Activated CD4-positive, alpha-beta T cell treated with anti-CD3 and anti-CD28 coated beads, Interleukin-10, Interleukin-2, amounts not matched to agents 100 ng/mL and 50 ng/mL, durations not matched to agents 16 hours and 8 hours (primary cell): Measurements from ENCODE around the gene TTLL4.

Experiments used
- DNase-seq: peaks from one replicate; pipeline ENCODE4 v3.0.0-alpha.2; 2020

TTLL4 gene, protein sequence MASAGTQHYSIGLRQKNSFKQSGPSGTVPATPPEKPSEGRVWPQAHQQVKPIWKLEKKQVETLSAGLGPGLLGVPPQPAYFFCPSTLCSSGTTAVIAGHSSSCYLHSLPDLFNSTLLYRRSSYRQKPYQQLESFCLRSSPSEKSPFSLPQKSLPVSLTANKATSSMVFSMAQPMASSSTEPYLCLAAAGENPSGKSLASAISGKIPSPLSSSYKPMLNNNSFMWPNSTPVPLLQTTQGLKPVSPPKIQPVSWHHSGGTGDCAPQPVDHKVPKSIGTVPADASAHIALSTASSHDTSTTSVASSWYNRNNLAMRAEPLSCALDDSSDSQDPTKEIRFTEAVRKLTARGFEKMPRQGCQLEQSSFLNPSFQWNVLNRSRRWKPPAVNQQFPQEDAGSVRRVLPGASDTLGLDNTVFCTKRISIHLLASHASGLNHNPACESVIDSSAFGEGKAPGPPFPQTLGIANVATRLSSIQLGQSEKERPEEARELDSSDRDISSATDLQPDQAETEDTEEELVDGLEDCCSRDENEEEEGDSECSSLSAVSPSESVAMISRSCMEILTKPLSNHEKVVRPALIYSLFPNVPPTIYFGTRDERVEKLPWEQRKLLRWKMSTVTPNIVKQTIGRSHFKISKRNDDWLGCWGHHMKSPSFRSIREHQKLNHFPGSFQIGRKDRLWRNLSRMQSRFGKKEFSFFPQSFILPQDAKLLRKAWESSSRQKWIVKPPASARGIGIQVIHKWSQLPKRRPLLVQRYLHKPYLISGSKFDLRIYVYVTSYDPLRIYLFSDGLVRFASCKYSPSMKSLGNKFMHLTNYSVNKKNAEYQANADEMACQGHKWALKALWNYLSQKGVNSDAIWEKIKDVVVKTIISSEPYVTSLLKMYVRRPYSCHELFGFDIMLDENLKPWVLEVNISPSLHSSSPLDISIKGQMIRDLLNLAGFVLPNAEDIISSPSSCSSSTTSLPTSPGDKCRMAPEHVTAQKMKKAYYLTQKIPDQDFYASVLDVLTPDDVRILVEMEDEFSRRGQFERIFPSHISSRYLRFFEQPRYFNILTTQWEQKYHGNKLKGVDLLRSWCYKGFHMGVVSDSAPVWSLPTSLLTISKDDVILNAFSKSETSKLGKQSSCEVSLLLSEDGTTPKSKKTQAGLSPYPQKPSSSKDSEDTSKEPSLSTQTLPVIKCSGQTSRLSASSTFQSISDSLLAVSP

DNA sequence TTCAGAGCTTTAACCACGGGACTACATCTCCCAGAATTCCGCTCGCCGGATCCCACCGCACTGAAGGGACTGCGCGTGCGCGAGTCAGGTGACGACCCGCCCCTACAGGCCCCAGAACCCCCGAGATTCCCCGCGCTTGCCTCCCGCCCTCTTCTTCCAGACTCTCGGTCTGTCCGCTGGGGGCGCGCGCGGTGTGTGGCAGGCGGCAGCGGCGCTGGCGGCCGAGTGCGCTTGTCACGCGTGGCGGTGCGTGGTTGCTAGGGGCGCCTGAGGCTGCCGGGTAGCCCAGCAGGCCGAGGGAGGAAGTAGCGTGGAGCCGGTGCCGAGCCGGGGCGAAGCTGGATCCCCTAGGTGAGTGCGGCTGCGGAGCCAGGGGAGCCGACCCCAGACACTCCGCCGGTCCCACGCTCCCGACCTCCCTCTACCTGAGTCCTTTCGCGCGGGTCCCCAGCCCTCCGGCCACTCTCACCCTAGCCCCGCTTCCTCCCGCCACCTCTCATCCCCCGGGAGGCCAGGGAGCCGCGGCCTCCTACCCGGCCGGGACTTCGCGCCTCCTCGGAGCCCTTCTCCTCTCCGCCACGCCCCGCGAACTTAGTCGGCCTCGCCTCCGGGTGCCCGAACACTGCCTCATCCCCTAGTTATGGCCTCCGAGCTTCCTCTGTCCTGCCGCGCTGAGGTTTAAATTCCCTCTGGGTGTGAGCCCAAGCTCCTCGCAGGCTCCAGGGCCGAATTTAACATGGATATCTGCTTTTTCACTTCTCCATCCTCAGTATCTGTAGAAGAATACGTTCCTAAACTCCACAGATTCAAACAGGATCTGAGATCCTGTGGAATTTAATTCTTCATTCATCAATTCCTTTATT is at the start of gene TTLL4:
Gene TTLL4, plus strand, starts transcription at position 149 of the 863 bp plus-strand sequence. CDS start 26,842 bp downstream, outside the sequence.
- peak; percentile 99 for DNase-seq

GRCh38 chr2:218662377-218662776 is 48.3 kb upstream of the TTLL4 start:
- DNase-seq: no peak

DNA sequence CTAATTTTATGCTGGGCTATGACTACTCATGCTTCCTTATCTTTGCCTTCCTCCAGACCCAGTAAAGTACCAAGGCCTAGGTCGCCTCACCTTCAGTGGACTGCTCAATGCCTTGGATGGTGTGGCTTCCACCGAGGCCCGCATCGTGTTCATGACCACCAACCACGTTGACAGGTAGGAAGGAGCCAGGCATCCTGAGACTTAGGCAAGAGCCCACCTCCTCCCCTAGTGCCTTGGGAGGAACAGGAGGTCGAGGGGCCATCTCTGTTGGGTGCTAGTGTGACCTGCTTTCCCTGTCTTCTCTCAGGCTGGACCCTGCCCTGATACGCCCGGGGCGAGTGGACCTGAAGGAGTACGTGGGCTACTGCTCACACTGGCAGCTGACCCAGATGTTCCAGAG is 47.8 kb upstream of the TTLL4 start:
- DNase-seq: no peak

DNA sequence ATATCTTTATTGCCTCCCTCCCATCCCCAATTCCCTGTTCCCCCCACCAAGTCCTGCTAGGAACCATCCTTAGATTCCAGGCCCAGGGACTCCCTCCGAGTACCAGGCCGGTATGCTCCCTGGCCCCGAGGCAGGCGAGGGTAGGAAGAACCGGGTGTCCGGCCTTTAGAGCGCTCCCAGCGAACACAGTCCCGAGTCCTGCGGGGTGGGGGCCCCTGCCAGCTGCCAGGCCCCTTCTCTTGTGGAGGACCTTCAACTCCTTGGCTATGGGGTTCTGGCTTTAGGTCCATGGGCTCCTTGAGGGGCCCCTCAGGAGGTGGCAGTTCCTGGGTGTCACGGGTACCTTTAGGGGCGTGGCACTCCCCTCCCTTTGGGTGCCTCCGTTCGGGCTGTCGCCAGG is 46.7 kb upstream of the TTLL4 start:
- DNase-seq: no peak

- no peak for DNase-seq
These were observed 46.0 kb upstream of the TTLL4 start for GRCh38 chr2:218664653-218665052.

DNA sequence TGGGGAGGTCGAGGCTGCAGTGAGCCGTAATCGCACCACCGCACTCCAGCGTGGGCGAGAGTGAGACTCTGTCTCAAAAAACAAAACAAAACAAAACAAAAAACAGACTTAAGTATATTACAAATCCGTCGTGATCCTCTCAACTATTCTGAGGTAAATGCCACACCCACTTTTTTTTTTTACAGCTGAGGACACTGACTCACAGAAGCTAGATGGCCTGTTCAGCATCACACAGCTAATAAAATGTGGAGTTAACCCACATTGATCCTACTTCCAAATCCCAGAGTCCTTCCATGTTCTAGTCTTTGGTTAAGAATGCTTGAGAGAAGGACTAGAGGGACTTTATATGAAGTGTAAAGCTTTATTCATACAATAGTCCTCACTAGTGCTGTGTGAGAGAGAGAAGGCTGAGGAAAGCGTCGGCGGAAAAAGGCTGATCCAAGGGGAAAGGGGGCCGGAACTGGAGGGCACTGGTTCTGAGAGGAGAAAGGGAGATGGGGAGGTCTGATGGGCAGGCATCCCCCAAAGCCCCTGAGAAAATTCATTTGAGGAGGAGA is 39.5 kb upstream of the TTLL4 start:
- DNase-seq: no peak

GRCh38 chr2:218671654-218672566 is 38.7 kb upstream of the TTLL4 start, which contains the start of the genes RNF25 and STK36:
TSS of gene RNF25 (minus strand) at chr2:218672002. CDS start at chr2:218671970, 32 bp downstream.
TSS of gene STK36 (plus strand) at chr2:218672086. CDS start at chr2:218672830, 744 bp downstream.
- DNase-seq: peak; percentile 92

GRCh38 chr2:218679119-218679518 is 31.5 kb upstream of the TTLL4 start:
- DNase-seq: no peak

GRCh38 chr2:218680061-218680460 is 30.6 kb upstream of the TTLL4 start:
- DNase-seq: no peak

DNA sequence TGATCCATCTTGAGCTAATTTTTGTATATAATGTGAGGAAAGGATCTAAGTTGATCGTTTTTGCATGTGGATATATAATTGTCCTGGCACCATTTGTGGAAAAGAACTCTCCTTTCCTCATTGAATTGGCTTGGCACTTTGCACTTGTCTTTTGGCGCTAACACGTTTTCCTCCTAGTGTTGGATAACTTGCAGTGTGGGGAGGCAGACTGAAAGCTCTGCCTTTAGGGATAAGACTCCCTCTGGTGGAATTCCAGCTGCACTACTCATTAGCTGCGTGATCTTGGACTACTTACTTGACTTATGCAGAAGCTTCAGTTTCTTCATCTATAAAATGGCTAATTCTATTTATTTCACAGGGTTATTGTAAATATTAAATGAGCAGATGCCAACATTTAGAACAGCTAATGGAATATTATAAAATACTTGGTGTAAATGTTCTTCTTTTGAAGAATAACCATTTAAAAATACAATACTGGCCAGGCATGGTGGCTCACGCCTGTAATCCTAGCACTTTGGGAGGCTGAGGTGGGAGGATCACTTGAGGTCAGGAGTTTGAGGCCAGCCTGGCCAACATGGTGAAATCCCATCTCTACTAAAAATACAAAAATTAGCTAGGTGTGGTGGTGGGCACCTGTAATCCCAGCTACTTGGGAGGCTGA is 23.1 kb upstream of the TTLL4 start:
- peak; percentile 47 for DNase-seq

DNA sequence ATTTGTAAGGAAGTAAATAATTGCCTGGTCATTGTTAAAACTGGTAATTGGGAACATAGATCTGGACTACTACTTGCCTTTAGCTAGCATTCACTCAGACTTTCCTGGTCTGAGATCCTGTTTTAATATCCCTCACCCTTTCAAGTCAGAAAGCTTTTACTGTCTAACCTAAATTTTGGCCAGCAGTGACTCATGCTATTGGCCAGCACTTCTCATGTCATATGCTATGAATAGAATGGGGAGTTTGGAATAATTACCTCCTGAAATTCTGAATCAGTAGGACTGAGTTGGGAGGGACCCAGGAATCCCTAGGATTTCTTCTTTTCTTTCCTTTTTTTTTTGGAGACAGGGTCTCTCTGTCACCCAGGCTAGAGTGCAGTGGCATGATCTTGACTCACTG is 19.4 kb upstream of the TTLL4 start:
- DNase-seq: no peak

GRCh38 chr2:218694405-218695145 is 16.1 kb upstream of the TTLL4 start:
- no peak for DNase-seq

GRCh38 chr2:218698885-218699284 is 11.8 kb upstream of the TTLL4 start:
- no peak for DNase-seq

DNA sequence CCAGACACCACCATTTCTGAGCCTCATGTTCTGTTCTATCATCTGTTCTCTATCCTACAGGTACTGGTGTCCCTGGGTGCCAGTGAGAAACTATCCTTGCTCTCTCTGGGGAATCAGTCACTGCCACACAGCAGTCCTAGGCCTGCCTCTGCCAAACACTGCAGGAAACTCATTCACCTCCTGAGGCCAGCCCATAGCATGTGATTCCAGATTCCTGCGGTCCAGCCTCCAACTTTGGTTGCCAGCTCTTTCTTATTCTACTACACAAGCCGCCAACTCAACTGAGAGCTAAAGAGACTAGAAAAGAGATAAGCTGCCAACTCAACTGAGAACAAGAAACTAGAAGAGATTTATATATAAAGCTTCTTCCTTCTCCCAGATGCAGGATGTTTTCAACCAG is 8.8 kb upstream of the TTLL4 start:
- no peak for DNase-seq

- DNase-seq: no peak
These were observed 7.3 kb upstream of the TTLL4 start for GRCh38 chr2:218703341-218703740.

GRCh38 chr2:218708086-218708485 is 2.5 kb upstream of the TTLL4 start:
- peak; percentile 74 for DNase-seq

DNA sequence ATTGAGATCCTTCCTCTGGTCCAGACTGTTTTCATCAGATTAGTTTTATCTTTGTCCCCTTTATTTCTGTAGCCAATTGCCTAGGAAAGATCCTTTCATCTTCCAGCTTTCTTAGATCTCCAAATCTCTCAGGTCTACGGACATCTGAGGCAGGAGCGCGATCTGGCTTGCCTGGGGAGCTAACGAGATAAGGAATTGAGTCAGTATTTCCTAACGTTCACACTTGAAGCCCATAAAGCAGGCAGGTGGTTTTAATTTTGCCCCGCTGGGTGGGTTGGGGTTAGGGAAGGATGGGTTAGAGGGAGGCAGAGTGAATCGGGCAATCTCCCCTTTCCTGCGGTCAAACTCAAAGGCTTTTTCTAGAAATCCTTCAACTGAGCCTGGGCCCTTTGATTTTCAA is 727 bp upstream of the TTLL4 start:
- DNase-seq: no peak

DNA sequence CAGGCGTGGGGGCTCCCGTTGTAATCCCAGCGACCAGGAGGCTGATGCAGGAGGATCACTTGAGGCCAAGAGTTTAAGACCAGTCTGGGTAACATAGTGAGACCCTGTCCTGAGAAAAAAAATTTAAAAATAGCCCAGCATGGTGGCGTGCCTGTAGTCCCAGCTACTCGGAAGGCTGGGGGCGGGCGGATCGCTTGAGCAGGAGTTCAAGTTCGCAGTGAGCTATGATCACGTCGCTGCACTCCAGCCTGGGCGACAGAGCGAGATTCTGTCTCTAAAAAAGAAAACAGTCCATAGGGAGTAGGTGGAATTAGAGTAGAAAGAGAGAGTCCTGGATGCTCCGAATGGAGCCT is 325 bp upstream of the TTLL4 start:
- no peak for DNase-seq

- no peak for DNase-seq
These were observed 905 bp downstream of the TTLL4 start for GRCh38 chr2:218711550-218711929.
